Dermis blood vessel endothelial cell (primary cell): ENCODE results near the gene FOXS1. TPM values are rescaled to one million over a fixed set of nuclear protein-coding genes. Genes with fewer than 3 reads are reported as not detected.
"Not testable (repeated sequence)": the region's sequence is repeated elsewhere in the genome, so short reads cannot be mapped to it uniquely, and the experiment has no call there.

Experiments used
- DNase-seq: peaks from one replicate; pipeline ENCODE4 v3.0.0; 2010
- total RNA-seq: library from RNA; depleted of rRNA; stranded (reverse); fragments of >200 nt; gene quantifications from 2 replicates; pipeline ENCODE4 v1.2.3, GENCODE V29; 2014

FOXS1 gene
- total RNA-seq, 1 donor from 2014 or later, result not detected

- peak; percentile 43 for DNase-seq
Measured at GRCh38 chr20:31838646-31839292, 6.6 kb downstream of the FOXS1 start.

GRCh38 chr20:31837896-31838397 is 7.5 kb downstream of the FOXS1 start:
- peak; percentile 62 for DNase-seq

- no peak for DNase-seq
Measured at GRCh38 chr20:31836853-31837608, 8.4 kb downstream of the FOXS1 start.

- peak; percentile 92 for DNase-seq
Measured at GRCh38 chr20:31835977-31836852, 9.2 kb downstream of the FOXS1 start.

- no peak for DNase-seq
Measured at GRCh38 chr20:31835554-31835953, 9.8 kb downstream of the FOXS1 start.

- DNase-seq, result no peak
Measured at GRCh38 chr20:31833931-31834521, 11.4 kb downstream of the FOXS1 start.

- DNase-seq, result peak; percentile 80
Measured at GRCh38 chr20:31833130-31833930, 12.1 kb downstream of the FOXS1 start.

- no peak for DNase-seq
Measured at GRCh38 chr20:31831771-31832306, 13.6 kb downstream of the FOXS1 start.

- no peak for DNase-seq
Measured at GRCh38 chr20:31831211-31831610, 14.2 kb downstream of the FOXS1 start.

- no peak for DNase-seq
Measured at GRCh38 chr20:31830406-31830981, 14.9 kb downstream of the FOXS1 start.

GRCh38 chr20:31829731-31830130 is 15.7 kb downstream of the FOXS1 start:
- peak; percentile 63 for DNase-seq

- not testable (repeated sequence) for DNase-seq
Measured at GRCh38 chr20:31828016-31828415, 17.4 kb downstream of the FOXS1 start.

- no peak for DNase-seq
Measured at GRCh38 chr20:31827059-31827458, 18.3 kb downstream of the FOXS1 start.

GRCh38 chr20:31826074-31826473 is 19.3 kb downstream of the FOXS1 start:
- no peak for DNase-seq

- no peak for DNase-seq
Measured at GRCh38 chr20:31824554-31825313, 20.7 kb downstream of the FOXS1 start.

GRCh38 chr20:31824125-31824485 is 21.3 kb downstream of the FOXS1 start:
- no peak for DNase-seq

- DNase-seq, result peak; percentile 75
Measured at GRCh38 chr20:31823360-31824124, 21.9 kb downstream of the FOXS1 start.

- DNase-seq, result peak; percentile 79
Measured at GRCh38 chr20:31822421-31823330, 22.7 kb downstream of the FOXS1 start.
